Measurements from ENCODE around the gene MRPS7. TPM values are rescaled to one million over a fixed set of nuclear protein-coding genes. Genes with fewer than 3 reads are reported as not detected.

MRPS7 gene
- total and polyA plus RNA-seq, 8 donors = 6.7 to 136 (median 49.6) TPM

GRCh38 chr17:75238020-75238580 is 23.6 kb upstream of the MRPS7 start:
- Histone ChIP-seq H3K4me3 (no peak overlapping the region), H3K36me3 (peaks cover 82 to 100% (median 100%) of the 10 kb centered on the region in 4 donors), H3K27me3 (no peaks in the 10 kb centered on the region), H3K9me3 (no peaks in the 10 kb centered on the region), H3K4me1 (peaks cover 0 to 16% (median 6%) of the 10 kb centered on the region in 4 donors), H3K27ac (no peak overlapping the region)
- intact Hi-C loops (cut with DNase I; ENCODE audit: low total_unique reads) = no loop called here
- no peak for DNase-seq
- WGBS, 5 donors = 69 to 72% (median 70%) methylated on average over 11 of the region's 11 CpGs
- TF ChIP-seq CTCF (IDR thresholded peaks at IDR 0.05) = no peak
- TF ChIP-seq EP300 (IDR thresholded peaks at IDR 0.05) = no peak
- no peak for TF ChIP-seq POLR2A (IDR thresholded peaks at IDR 0.05)
- TF ChIP-seq POLR2AphosphoS5 (IDR thresholded peaks at IDR 0.05) = no peak

GRCh38 chr17:75238684-75239191 is 22.9 kb upstream of the MRPS7 start:
- WGBS, 5 donors = 29 to 56% (median 49%) methylated on average over 12 to 13 of the region's 13 CpGs
- peak; percentile 57 to 85 for DNase-seq
- Histone ChIP-seq H3K27ac (peak overlapping the region in 1 of 5 donors; percentile 9), H3K36me3 (peaks cover 87 to 100% (median 100%) of the 10 kb centered on the region in 4 donors), H3K4me1 (peaks cover 0 to 16% (median 6%) of the 10 kb centered on the region in 4 donors), H3K27me3 (no peaks in the 10 kb centered on the region), H3K4me3 (no peak overlapping the region), H3K9me3 (no peaks in the 10 kb centered on the region)
- TF ChIP-seq EP300 (IDR thresholded peaks at IDR 0.05) (no peak), POLR2AphosphoS5 (IDR thresholded peaks at IDR 0.05) (peak in 1 of 3 donors; percentile 54), CTCF (IDR thresholded peaks at IDR 0.05) (peak in 5 of 7 experiments; percentile 57 to 77 (median 70))
- intact Hi-C loops (cut with DNase I; ENCODE audit: low total_unique reads) = no loop called here

- peak overlapping the region in 1 of 5 donors; percentile 9 for H3K27ac ChIP-seq
Measured at GRCh38 chr17:75239214-75239613, 22.5 kb upstream of the MRPS7 start.

More at GRCh38 chr17:75239214-75239613, 22.5 kb upstream of the MRPS7 start:
- Histone ChIP-seq H3K4me3 (no peak overlapping the region), H3K9me3 (no peaks in the 10 kb centered on the region), H3K27me3 (no peaks in the 10 kb centered on the region), H3K36me3 (peaks cover 87 to 100% (median 100%) of the 10 kb centered on the region in 4 donors), H3K4me1 (peaks cover 0 to 16% (median 6%) of the 10 kb centered on the region in 4 donors)
- TF ChIP-seq POLR2AphosphoS5 (IDR thresholded peaks at IDR 0.05) = no peak
- no peak for TF ChIP-seq POLR2A (IDR thresholded peaks at IDR 0.05)
- no peak for TF ChIP-seq EP300 (IDR thresholded peaks at IDR 0.05)
- no peak for TF ChIP-seq CTCF (IDR thresholded peaks at IDR 0.05)
- WGBS, 5 donors = 79 to 86% (median 84%) methylated on average over 4 to 12 of the region's 12 CpGs
- DNase-seq = no peak
- intact Hi-C loops (cut with DNase I; ENCODE audit: low total_unique reads) = no loop called here

All from stomach (tissue), 9 donors.